Fibroblast of upper back skin (primary cell): Measurements from ENCODE around the gene MCTP2.

ENCODE experiments used
- DNase-seq: peaks from one replicate; pipeline ENCODE4 v3.0.0-alpha.2; 2013

MCTP2 gene

GRCh38 chr15:94363382-94363781 lies 132.0 kb downstream of the MCTP2 start:
- no peak for DNase-seq

- DNase-seq = no peak
Measured at GRCh38 chr15:94366781-94367180, 135.4 kb downstream of the MCTP2 start.

- DNase-seq = no peak
Measured at GRCh38 chr15:94367726-94368535, 136.6 kb downstream of the MCTP2 start.

GRCh38 chr15:94370206-94370935 lies 139.0 kb downstream of the MCTP2 start:
- no peak for DNase-seq

GRCh38 chr15:94370936-94371285 lies 139.6 kb downstream of the MCTP2 start:
- DNase-seq = no peak

GRCh38 chr15:94372821-94373220 lies 141.5 kb downstream of the MCTP2 start:
- no peak for DNase-seq

GRCh38 chr15:94375997-94376396 lies 144.6 kb downstream of the MCTP2 start:
- DNase-seq = no peak

- no peak for DNase-seq
Measured at GRCh38 chr15:94379986-94380385, 148.6 kb downstream of the MCTP2 start.

GRCh38 chr15:94380798-94381197 lies 149.4 kb downstream of the MCTP2 start:
- DNase-seq = no peak

GRCh38 chr15:94381384-94381783 lies 150.0 kb downstream of the MCTP2 start:
- no peak for DNase-seq

GRCh38 chr15:94383041-94383440 lies 151.7 kb downstream of the MCTP2 start:
- DNase-seq = no peak

- peak; percentile 7 for DNase-seq
Measured at GRCh38 chr15:94383706-94384105, 152.3 kb downstream of the MCTP2 start.

GRCh38 chr15:94385441-94385840 lies 154.1 kb downstream of the MCTP2 start:
- DNase-seq = no peak

GRCh38 chr15:94386351-94386750 lies 155.0 kb downstream of the MCTP2 start:
- DNase-seq = no peak

- no peak for DNase-seq
Measured at GRCh38 chr15:94387442-94387841, 156.1 kb downstream of the MCTP2 start.

GRCh38 chr15:94387849-94388441 lies 156.6 kb downstream of the MCTP2 start:
- DNase-seq = peak; percentile 8

- DNase-seq = peak; percentile 42
Measured at GRCh38 chr15:94395640-94396039, 164.3 kb downstream of the MCTP2 start.

- DNase-seq = no peak
Measured at GRCh38 chr15:94397337-94397736, 166.0 kb downstream of the MCTP2 start.

- no peak for DNase-seq
Measured at GRCh38 chr15:94398001-94398400, 166.6 kb downstream of the MCTP2 start.

- DNase-seq = no peak
Measured at GRCh38 chr15:94400526-94401298, 169.4 kb downstream of the MCTP2 start.

GRCh38 chr15:94403331-94403730 lies 172.0 kb downstream of the MCTP2 start:
- peak; percentile 9 for DNase-seq

- no peak for DNase-seq
Measured at GRCh38 chr15:94404733-94405283, 173.4 kb downstream of the MCTP2 start.

GRCh38 chr15:94411285-94411684 lies 179.9 kb downstream of the MCTP2 start:
- DNase-seq = no peak
